A549 treated with ZK216348 at 1 μM for 4 hours (cell line): Measurements from ENCODE around the gene SLCO1B1. TPM values are rescaled to one million over a fixed set of nuclear protein-coding genes. Genes with fewer than 3 reads are reported as not detected.

Source experiments
- total RNA-seq: library from RNA; stranded (reverse); fragments of 200-300 nt; extraction: Qiagen RNA extraction; gene quantifications from 5 replicates; pipeline ENCODE4 v1.2.3, GENCODE V29; 2022; ENCODE audit warnings: low read depth

The SLCO1B1 gene
- 0.15 to 0.53 TPM (median 0.26 TPM) in 5 replicates for total RNA-seq

GRCh38 chr12:21130998-21131397 lies at the start of gene SLCO1B1:
TSS of gene SLCO1B1 (plus strand) at chr12:21131194. CDS start at chr12:21141575, 10,381 bp downstream.

Other genes with a start within 250 kb of the SLCO1B1 start
- 0.02 TPM in 1 of 5 replicates, not detected in the others for gene SLCO1A2, start 203.7 kb downstream of the SLCO1B1 start, total RNA-seq
- not detected in 5 replicates for gene IAPP, start 241.7 kb downstream of the SLCO1B1 start, total RNA-seq